HG02852 (cell line): Measurements from ENCODE around the gene MRPS7.
"Not testable (repeated sequence)": the region's sequence is repeated elsewhere in the genome, so short reads cannot be mapped to it uniquely, and the experiment has no call there.

Source experiments
- ATAC-seq: cut with Tn5 transposase; IDR thresholded peaks from one replicate; pipeline ENCODE4 v1.9.1; 2021; ENCODE audit warnings: mild to moderate bottlenecking, moderate library complexity; ENCODE audit not compliant: unreplicated experiment

The MRPS7 gene

GRCh38 chr17:75242461-75243042 is 19.1 kb upstream of the MRPS7 start:
- ATAC-seq = no peak

- ATAC-seq = no peak
Measured at GRCh38 chr17:75244133-75244866, 17.4 kb upstream of the MRPS7 start.

- no peak for ATAC-seq
Measured at GRCh38 chr17:75245011-75245410, 16.7 kb upstream of the MRPS7 start.

- no peak for ATAC-seq
Measured at GRCh38 chr17:75246404-75246803, 15.3 kb upstream of the MRPS7 start.

- ATAC-seq = peak; percentile 5
Measured at GRCh38 chr17:75249564-75249963, 12.1 kb upstream of the MRPS7 start.

GRCh38 chr17:75250009-75250471 is 11.6 kb upstream of the MRPS7 start:
- ATAC-seq = peak; percentile 93

- no peak for ATAC-seq
Measured at GRCh38 chr17:75252039-75252816, 9.5 kb upstream of the MRPS7 start.

GRCh38 chr17:75255954-75256698 is 5.6 kb upstream of the MRPS7 start:
- not testable (repeated sequence) for ATAC-seq

- ATAC-seq = not testable (repeated sequence)
Measured at GRCh38 chr17:75257228-75257627, 4.5 kb upstream of the MRPS7 start.

- ATAC-seq = peak; percentile 25
Measured at GRCh38 chr17:75260641-75261335, 891 bp upstream of the MRPS7 start.

- ATAC-seq = no peak
Measured at GRCh38 chr17:75262112-75262606, 480 bp downstream of the MRPS7 start.

- ATAC-seq = no peak
Measured at GRCh38 chr17:75263055-75263454, 1.4 kb downstream of the MRPS7 start.

GRCh38 chr17:75265614-75266315 is 4.1 kb downstream of the MRPS7 start:
- ATAC-seq = no peak

- ATAC-seq = no peak
Measured at GRCh38 chr17:75266316-75267152, 4.9 kb downstream of the MRPS7 start.

GRCh38 chr17:75267153-75267410 is 5.4 kb downstream of the MRPS7 start:
- ATAC-seq = no peak

GRCh38 chr17:75267411-75268232 is 5.9 kb downstream of the MRPS7 start:
- no peak for ATAC-seq

- no peak for ATAC-seq
Measured at GRCh38 chr17:75269844-75270217, 8.2 kb downstream of the MRPS7 start.
